Small intestine (tissue), 7 donors: ENCODE measurements around the gene EIF2S2. TPM values are rescaled to one million over a fixed set of nuclear protein-coding genes. Genes with fewer than 3 reads are reported as not detected.
A peak's percentile ranks its signal among the peaks of the same experiment; 100 is the strongest.

Source experiments
- DNase-seq, 2 donors: peaks; one replicate each; pipeline versions ENCODE4 v3.0.0 to v3.0.0-alpha.2; 2013
- FAIRE-seq: peaks from 2 replicates; lab custom pipeline; 2012; peaks lifted over from hg19 to GRCh38; lab: Jason Lieb, UNC
- H3K27ac ChIP-seq, 3 donors: one replicate each; pipeline ENCODE4 v1.5.1; 2013; ENCODE audit warnings: low read length in 2 of 3, mild to moderate bottlenecking in 2 of 3, control low read depth in 1 of 3, inconsistent platforms in 1 of 3, low read depth in 1 of 3, moderate library complexity in 1 of 3
- H3K27me3 ChIP-seq, 3 donors: one replicate each; pipeline ENCODE4 v1.6.1; 2013; ENCODE audit warnings: low read length in 3 of 3, inconsistent platforms in 1 of 3; ENCODE audit not compliant: control insufficient read depth in 3 of 3, insufficient read depth in 3 of 3
- H3K36me3 ChIP-seq, 3 donors: one replicate each; pipeline ENCODE4 v1.6.1; 2013; ENCODE audit warnings: low read length in 3 of 3, inconsistent platforms in 1 of 3, low read depth in 1 of 3, mild to moderate bottlenecking in 1 of 3, moderate library complexity in 1 of 3; ENCODE audit not compliant: control insufficient read depth in 3 of 3, insufficient read depth in 2 of 3
- H3K4me1 ChIP-seq, 3 donors: one replicate each; pipeline ENCODE4 v1.6.1; 2013; ENCODE audit warnings: low read length in 2 of 3, inconsistent platforms in 1 of 3, low read depth in 1 of 3, mild to moderate bottlenecking in 1 of 3, moderate library complexity in 1 of 3; ENCODE audit not compliant: control insufficient read depth in 3 of 3, insufficient read depth in 2 of 3
- H3K4me3 ChIP-seq, 3 donors: one replicate each; pipeline ENCODE4 v1.5.1; 2013; ENCODE audit warnings: low read length in 3 of 3, control low read depth in 1 of 3, inconsistent platforms in 1 of 3, low read depth in 1 of 3, mild to moderate bottlenecking in 1 of 3, moderate library complexity in 1 of 3
- H3K9me3 ChIP-seq, 2 donors: one replicate each; pipeline ENCODE4 v1.6.1; 2013; ENCODE audit warnings: low read depth in 1 of 2, low read length in 1 of 2; ENCODE audit not compliant: control insufficient read depth in 2 of 2, insufficient read depth in 1 of 2
- WGBS, 3 donors: extraction: QIAGEN DNeasy Blood & Tissue Kit; methylation state at CpG; one replicate each; pipeline ENCODE4 v1.1.7; 2013; 5-methylcytosine and 5-hydroxymethylcytosine counted together
- polyA plus RNA-seq, 4 donors: library from polyadenylated mRNA; stranded (reverse) in 3 of 4; unstranded in 1 of 4; fragments of 200-250 nt in 3 of 4; fragments of 120-200 nt in 1 of 4; gene quantifications; one replicate each; pipeline versions ENCODE4 v1.2.1 to v1.2.3, GENCODE V29; 2013
- donor health status: healthy with polysubstance abuse.
- donor health status: control.
- donor health status: control.
- donor health status: Bipolar disorder and iron deficiency.
- donor health status: healthy.

Gene EIF2S2
- polyA plus RNA-seq, 4 donors: 41.4 to 93.5 (median 55.3) TPM

GRCh38 chr20:34129518-34130162, 17.6 kb upstream of the EIF2S2 start:
- no peak overlapping the region for H3K27ac ChIP-seq
- DNase-seq (peak; percentile 81 to 82), FAIRE-seq (no peak)
- no peak overlapping the region for H3K4me3 ChIP-seq
- no peaks in the 10 kb centered on the region for H3K4me1 ChIP-seq
- no peaks in the 10 kb centered on the region for H3K36me3 ChIP-seq
- whole genome bisulfite sequencing, 3 donors: 0 to 4% (median 1%) methylated on average over 10 of the region's 10 CpGs
- peaks cover 0 to 4% (median 0%) of the 10 kb centered on the region in 3 donors for H3K27me3 ChIP-seq
- no peaks in the 10 kb centered on the region for H3K9me3 ChIP-seq

GRCh38 chr20:34127792-34128191, 15.7 kb upstream of the EIF2S2 start:
- H3K9me3 ChIP-seq: no peaks in the 10 kb centered on the region
- peaks cover 0 to 4% (median 0%) of the 10 kb centered on the region in 3 donors for H3K27me3 ChIP-seq
- DNase-seq: no peak
- 76 to 83% (median 80%) methylated on average over 10 of the region's 10 CpGs for WGBS, 3 donors
- H3K36me3 ChIP-seq: no peaks in the 10 kb centered on the region
- no peak overlapping the region for H3K4me3 ChIP-seq
- H3K27ac ChIP-seq: no peak overlapping the region
- FAIRE-seq: no peak
- no peaks in the 10 kb centered on the region for H3K4me1 ChIP-seq

GRCh38 chr20:34124469-34125249, 12.6 kb upstream of the EIF2S2 start:
- FAIRE-seq: no peak
- DNase-seq: no peak
- Histone ChIP-seq H3K4me3 (no peak overlapping the region), H3K9me3 (no peaks in the 10 kb centered on the region), H3K36me3 (no peaks in the 10 kb centered on the region), H3K27me3 (peaks cover 0 to 4% (median 0%) of the 10 kb centered on the region in 3 donors), H3K4me1 (no peaks in the 10 kb centered on the region), H3K27ac (no peak overlapping the region)
- 57 to 66% (median 62%) methylated on average over 2 of the region's 2 CpGs for WGBS, 3 donors

- H3K4me1 ChIP-seq: no peaks in the 10 kb centered on the region
- no peaks in the 10 kb centered on the region for H3K36me3 ChIP-seq
- no peaks in the 10 kb centered on the region for H3K9me3 ChIP-seq
- H3K27me3 ChIP-seq: peaks cover 0 to 3% (median 0%) of the 10 kb centered on the region in 3 donors
- no peak for DNase-seq
- no peak overlapping the region for H3K27ac ChIP-seq
- no peak overlapping the region for H3K4me3 ChIP-seq
- no peak for FAIRE-seq
Measured at GRCh38 chr20:34123309-34123708, 11.3 kb upstream of the EIF2S2 start.

GRCh38 chr20:34122274-34122980, 10.4 kb upstream of the EIF2S2 start:
- Histone ChIP-seq H3K27me3 (peaks cover 0 to 3% (median 0%) of the 10 kb centered on the region in 3 donors), H3K4me1 (no peaks in the 10 kb centered on the region), H3K27ac (no peak overlapping the region), H3K4me3 (no peak overlapping the region), H3K36me3 (no peaks in the 10 kb centered on the region), H3K9me3 (no peaks in the 10 kb centered on the region)
- WGBS, 3 donors: 93 to 95% (median 93%) methylated on average over 43 of the region's 43 CpGs
- FAIRE-seq (no peak), DNase-seq (no peak)

GRCh38 chr20:34120213-34120612, 8.2 kb upstream of the EIF2S2 start:
- Histone ChIP-seq H3K4me3 (no peak overlapping the region), H3K36me3 (no peaks in the 10 kb centered on the region), H3K4me1 (no peaks in the 10 kb centered on the region), H3K27ac (no peak overlapping the region), H3K9me3 (no peaks in the 10 kb centered on the region), H3K27me3 (peaks cover 0 to 3% (median 0%) of the 10 kb centered on the region in 3 donors)
- WGBS, 3 donors: 86 to 92% (median 90%) methylated on average over 2 of the region's 2 CpGs
- no peak for FAIRE-seq
- DNase-seq: no peak

GRCh38 chr20:34115232-34115631, 3.2 kb upstream of the EIF2S2 start:
- Histone ChIP-seq H3K4me3 (no peak overlapping the region), H3K4me1 (peaks cover 3 to 4% (median 4%) of the 10 kb centered on the region in 3 donors), H3K27me3 (peaks cover 0 to 3% (median 0%) of the 10 kb centered on the region in 3 donors), H3K27ac (no peak overlapping the region), H3K9me3 (no peaks in the 10 kb centered on the region), H3K36me3 (no peaks in the 10 kb centered on the region)
- DNase-seq (no peak), FAIRE-seq (no peak)

GRCh38 chr20:34114809-34115208, 2.8 kb upstream of the EIF2S2 start:
- FAIRE-seq (no peak), DNase-seq (no peak)
- no peak overlapping the region for H3K27ac ChIP-seq
- peaks cover 0 to 3% (median 0%) of the 10 kb centered on the region in 3 donors for H3K27me3 ChIP-seq
- H3K9me3 ChIP-seq: no peaks in the 10 kb centered on the region
- WGBS, 3 donors: 87 to 90% (median 90%) methylated on average over 4 of the region's 4 CpGs
- H3K36me3 ChIP-seq: peaks cover 0 to under 1% (median 0%) of the 10 kb centered on the region in 3 donors
- no peak overlapping the region for H3K4me3 ChIP-seq
- H3K4me1 ChIP-seq: peaks cover 4 to 7% (median 6%) of the 10 kb centered on the region in 3 donors
